Nephron progenitor cell (in vitro differentiated cells): ENCODE results near the gene CEPT1.

ENCODE experiments used
- DNase-seq: peaks from one replicate; pipeline ENCODE4 v3.0.0; 2021
- H3K27ac Mint-ChIP-seq: 2 replicates; pipeline ENCODE4 v1.8.0; 2021; ENCODE audit warnings: mild to moderate bottlenecking, moderate library complexity, mixed read lengths
- H3K27me3 Mint-ChIP-seq: 2 replicates; pipeline ENCODE4 v1.8.0; 2021; ENCODE audit warnings: mild to moderate bottlenecking, low read depth, mixed read lengths; ENCODE audit not compliant: poor library complexity
- H3K36me3 Mint-ChIP-seq: 2 replicates; pipeline ENCODE4 v1.8.0; 2021; ENCODE audit warnings: low read depth, mixed read lengths
- H3K4me1 Mint-ChIP-seq: 2 replicates; pipeline ENCODE4 v1.8.0; 2021; ENCODE audit warnings: mixed read lengths
- H3K4me3 Mint-ChIP-seq: 2 replicates; pipeline ENCODE4 v1.8.0; 2021; ENCODE audit warnings: mild to moderate bottlenecking, moderate library complexity, mixed read lengths
- H3K9me3 Mint-ChIP-seq: 2 replicates; pipeline ENCODE4 v1.8.0; 2021; ENCODE audit warnings: mild to moderate bottlenecking, moderate library complexity, mixed read lengths
- TF ChIP-seq, protein P1 (sequence below): fragments of 200-600 bp; sonication (generic); IDR thresholded peaks from 2 replicates; pipeline ENCODE4 v1.5.0; 2021; ENCODE audit warnings: antibody characterized with exemption

The CEPT1 gene

DNA sequence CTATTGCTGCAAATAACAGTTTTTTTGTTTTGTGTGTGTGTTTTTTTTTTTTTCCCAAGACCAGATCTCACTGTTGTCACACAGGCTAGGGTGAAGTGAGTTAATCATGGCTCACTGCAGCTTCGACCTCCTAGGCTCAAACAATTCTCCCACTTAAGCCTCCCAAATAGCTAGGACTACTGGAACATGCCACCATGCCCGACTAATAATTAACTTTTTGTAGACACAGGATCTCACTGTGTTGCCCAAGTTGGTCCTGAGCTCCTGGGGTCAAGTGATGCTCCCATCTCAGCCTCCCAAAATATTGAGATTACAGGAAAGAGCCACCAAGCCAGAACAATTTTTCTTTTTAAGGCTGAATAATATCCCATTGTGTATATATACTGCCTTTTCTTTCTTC, 35.0 kb upstream of the CEPT1 start:
- Mint-ChIP-seq H3K27ac (no peak overlapping the region), H3K9me3 (peaks cover 77% of the 10 kb centered on the region)

GRCh38 chr1:111110197-111110899, 29.7 kb upstream of the CEPT1 start:
- TF ChIP-seq, protein P1, sequence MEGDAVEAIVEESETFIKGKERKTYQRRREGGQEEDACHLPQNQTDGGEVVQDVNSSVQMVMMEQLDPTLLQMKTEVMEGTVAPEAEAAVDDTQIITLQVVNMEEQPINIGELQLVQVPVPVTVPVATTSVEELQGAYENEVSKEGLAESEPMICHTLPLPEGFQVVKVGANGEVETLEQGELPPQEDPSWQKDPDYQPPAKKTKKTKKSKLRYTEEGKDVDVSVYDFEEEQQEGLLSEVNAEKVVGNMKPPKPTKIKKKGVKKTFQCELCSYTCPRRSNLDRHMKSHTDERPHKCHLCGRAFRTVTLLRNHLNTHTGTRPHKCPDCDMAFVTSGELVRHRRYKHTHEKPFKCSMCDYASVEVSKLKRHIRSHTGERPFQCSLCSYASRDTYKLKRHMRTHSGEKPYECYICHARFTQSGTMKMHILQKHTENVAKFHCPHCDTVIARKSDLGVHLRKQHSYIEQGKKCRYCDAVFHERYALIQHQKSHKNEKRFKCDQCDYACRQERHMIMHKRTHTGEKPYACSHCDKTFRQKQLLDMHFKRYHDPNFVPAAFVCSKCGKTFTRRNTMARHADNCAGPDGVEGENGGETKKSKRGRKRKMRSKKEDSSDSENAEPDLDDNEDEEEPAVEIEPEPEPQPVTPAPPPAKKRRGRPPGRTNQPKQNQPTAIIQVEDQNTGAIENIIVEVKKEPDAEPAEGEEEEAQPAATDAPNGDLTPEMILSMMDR, result no peak
- Mint-ChIP-seq H3K4me1 (no peaks in the 10 kb centered on the region), H3K4me3 (no peak overlapping the region), H3K27ac (no peak overlapping the region), H3K9me3 (peaks cover 39% of the 10 kb centered on the region), H3K27me3 (no peaks in the 10 kb centered on the region), H3K36me3 (peaks cover 64% of the 10 kb centered on the region)
- DNase-seq, result no peak

More for the DNA sequence above, 35.0 kb upstream of the CEPT1 start:
- DNase-seq, result no peak
- TF ChIP-seq, protein P1, result no peak
- H3K27me3 Mint-ChIP-seq, result no peaks in the 10 kb centered on the region
- H3K4me3 Mint-ChIP-seq, result no peak overlapping the region
- H3K4me1 Mint-ChIP-seq, result no peaks in the 10 kb centered on the region
- H3K36me3 Mint-ChIP-seq, result peaks cover 69% of the 10 kb centered on the region

- Mint-ChIP-seq H3K27me3 (no peaks in the 10 kb centered on the region), H3K9me3 (peaks cover 3% of the 10 kb centered on the region), H3K36me3 (peaks cover 61% of the 10 kb centered on the region), H3K27ac (no peak overlapping the region), H3K4me3 (no peak overlapping the region), H3K4me1 (no peaks in the 10 kb centered on the region)
- TF ChIP-seq, protein P1, result no peak
- DNase-seq, result no peak
Observed at GRCh38 chr1:111116496-111116895, 23.5 kb upstream of the CEPT1 start.

GRCh38 chr1:111126354-111126753, 13.7 kb upstream of the CEPT1 start:
- Mint-ChIP-seq H3K4me3 (no peak overlapping the region), H3K36me3 (peaks cover 69% of the 10 kb centered on the region), H3K4me1 (peaks cover 23% of the 10 kb centered on the region), H3K9me3 (no peaks in the 10 kb centered on the region), H3K27me3 (no peaks in the 10 kb centered on the region), H3K27ac (peak overlapping the region; percentile 18)
- DNase-seq, result no peak
- TF ChIP-seq, protein P1, result no peak

DNA sequence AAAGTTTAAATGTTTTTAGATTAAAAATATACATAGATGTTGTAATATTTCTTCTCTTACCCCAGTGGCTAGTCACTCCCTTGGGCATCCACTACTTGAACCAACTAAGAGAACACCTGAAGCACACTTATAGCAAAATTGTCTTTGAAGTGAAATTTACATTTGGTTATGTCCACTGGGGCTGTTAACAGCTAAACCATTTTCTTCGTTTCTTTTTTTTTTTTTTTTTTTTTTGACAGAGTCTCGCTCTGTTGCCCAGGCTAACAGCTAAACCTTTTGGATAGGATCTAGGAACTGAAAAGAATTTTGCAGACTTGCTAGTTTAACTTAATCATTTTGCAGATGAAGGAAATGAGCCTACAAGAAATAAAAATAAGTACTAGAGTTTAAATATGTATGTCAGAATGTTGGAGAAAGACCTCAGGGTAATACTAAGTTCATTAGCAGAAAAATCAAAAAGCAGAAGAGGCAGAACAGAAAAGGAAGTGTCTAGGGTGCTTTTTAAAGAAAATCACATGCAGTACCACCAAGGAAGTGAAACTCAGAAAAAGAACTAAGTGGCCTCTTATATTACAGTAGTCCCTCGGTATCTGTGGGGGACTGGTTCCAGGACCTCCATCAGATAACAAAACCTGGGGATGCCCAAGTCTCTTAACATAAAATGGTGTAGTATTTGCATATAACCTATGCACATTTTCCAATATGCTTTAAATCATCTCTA, 11.9 kb upstream of the CEPT1 start:
- TF ChIP-seq, protein P1, result no peak
- Mint-ChIP-seq H3K4me3 (no peak overlapping the region), H3K4me1 (peaks cover 12% of the 10 kb centered on the region), H3K27me3 (no peaks in the 10 kb centered on the region), H3K9me3 (no peaks in the 10 kb centered on the region), H3K36me3 (peaks cover 62% of the 10 kb centered on the region), H3K27ac (no peak overlapping the region)
- DNase-seq, result no peak

GRCh38 chr1:111129376-111129775, 10.6 kb upstream of the CEPT1 start:
- no peak overlapping the region for H3K27ac Mint-ChIP-seq
- no peaks in the 10 kb centered on the region for H3K4me1 Mint-ChIP-seq
- TF ChIP-seq, protein P1, result no peak
- peaks cover 58% of the 10 kb centered on the region for H3K36me3 Mint-ChIP-seq
- no peaks in the 10 kb centered on the region for H3K9me3 Mint-ChIP-seq
- H3K4me3 Mint-ChIP-seq, result no peak overlapping the region
- H3K27me3 Mint-ChIP-seq, result no peaks in the 10 kb centered on the region
- no peak for DNase-seq
